Heart left ventricle (tissue), 13 donors: ENCODE measurements around the gene PTPRK.

Source experiments
- POLR2A ChIP-seq, 2 donors: fragments of 450-650 bp; IDR thresholded peaks; one replicate each; pipeline ENCODE4 v1.6.1; 2017; ENCODE audit warnings: antibody characterized with exemption in 2 of 2, mild to moderate bottlenecking in 2 of 2, moderate library complexity in 2 of 2
- TF ChIP-seq, protein P1 (sequence below), 12 donors: fragments of 200-600 bp; sonication (generic) in 4 of 12; IDR thresholded peaks; one replicate each; pipeline versions ENCODE4 v1.5.0 to v1.8.0; 2018 to 2022; ENCODE audit warnings: antibody characterized with exemption in 12 of 12, mild to moderate bottlenecking in 5 of 12
- donor health status: ischemic (EF 13 %, LVEDD 7.1; RV severe dilation, severe dysfunction).
- donor health status: DM: no; HTN: yes; CAD: no.
- donor health status: DM: no; HTN: no; CAD: no.
- donor health status: ischemic (EF 25% LVEDD 6.9; RV normal size, moderate dysfunction).
- donor health status: ischemic (EF 25% LVEDD 5.7; RV mildly dilated, moderate dysfunction).
- donor health status: ischemic (EF 35%, LVEDD 5.7; RV mildly dilated, moderate dysfunction).
- donor health status: nonischemic (EF 11% LVEDD 7.7; RV severe dilation, severe dysfunction).
- donor health status: DM: yes; HTN: yes; CAD: no.
- donor health status: PGD.
- donor health status: ischemic (EF 29% LVEDD 5.4; RV normal size, mild dysfunction).
- donor health status: nonischemic (EF 23%, LVEDD 6.1; RV moderate dilation, normal function).

DNA sequence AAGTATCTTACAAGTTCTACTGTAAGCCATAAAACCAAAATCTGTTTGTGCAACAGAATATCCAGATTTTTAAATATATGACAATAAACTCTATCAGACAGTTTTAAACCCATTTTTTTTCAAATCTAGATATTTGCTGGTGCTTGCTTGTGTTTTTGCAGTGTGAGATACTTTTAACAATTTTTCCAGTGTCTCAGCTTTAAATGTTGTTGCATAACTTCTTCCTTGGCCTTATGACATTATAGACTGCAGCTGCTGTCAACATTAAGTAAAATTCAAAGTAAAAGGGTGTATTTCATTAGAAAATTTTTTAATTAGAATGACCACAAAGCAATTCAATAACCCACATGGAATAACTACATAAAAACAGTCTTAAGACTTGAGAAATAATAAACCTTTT lies 139.5 kb downstream of the PTPRK start:
- no peak for TF ChIP-seq POLR2A (IDR thresholded peaks at IDR 0.05)
- TF ChIP-seq, protein P1, sequence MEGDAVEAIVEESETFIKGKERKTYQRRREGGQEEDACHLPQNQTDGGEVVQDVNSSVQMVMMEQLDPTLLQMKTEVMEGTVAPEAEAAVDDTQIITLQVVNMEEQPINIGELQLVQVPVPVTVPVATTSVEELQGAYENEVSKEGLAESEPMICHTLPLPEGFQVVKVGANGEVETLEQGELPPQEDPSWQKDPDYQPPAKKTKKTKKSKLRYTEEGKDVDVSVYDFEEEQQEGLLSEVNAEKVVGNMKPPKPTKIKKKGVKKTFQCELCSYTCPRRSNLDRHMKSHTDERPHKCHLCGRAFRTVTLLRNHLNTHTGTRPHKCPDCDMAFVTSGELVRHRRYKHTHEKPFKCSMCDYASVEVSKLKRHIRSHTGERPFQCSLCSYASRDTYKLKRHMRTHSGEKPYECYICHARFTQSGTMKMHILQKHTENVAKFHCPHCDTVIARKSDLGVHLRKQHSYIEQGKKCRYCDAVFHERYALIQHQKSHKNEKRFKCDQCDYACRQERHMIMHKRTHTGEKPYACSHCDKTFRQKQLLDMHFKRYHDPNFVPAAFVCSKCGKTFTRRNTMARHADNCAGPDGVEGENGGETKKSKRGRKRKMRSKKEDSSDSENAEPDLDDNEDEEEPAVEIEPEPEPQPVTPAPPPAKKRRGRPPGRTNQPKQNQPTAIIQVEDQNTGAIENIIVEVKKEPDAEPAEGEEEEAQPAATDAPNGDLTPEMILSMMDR (IDR thresholded peaks at IDR 0.05), result no peak
